ENCODE data around the gene OR6J1. TPM values are rescaled to one million over a fixed set of nuclear protein-coding genes. Genes with fewer than 3 reads are reported as not detected.

Gene OR6J1
- total RNA-seq, 1 experiment from 2014 or later = 0.18 TPM

- Histone ChIP-seq H3K36me3 (ENCODE audit: control insufficient read depth, insufficient read depth, low read length) (no peaks in the 10 kb centered on the region), H3K27me3 (replicated peaks; ENCODE audit: control insufficient read depth, insufficient read depth, low read length) (no peaks in the 10 kb centered on the region), H3K9me3 (peaks cover 10% of the 10 kb centered on the region; the same call in 1 of the 2 replicates), H3K4me3 (ENCODE audit: low read depth, low read length) (no peak overlapping the region), H3K4me1 (no peaks in the 10 kb centered on the region)
- Mint-ChIP-seq H3K4me1 (ENCODE audit: low read depth, unreplicated experiment) (no peaks in the 10 kb centered on the region), H3K4me3 (ENCODE audit: unreplicated experiment) (no peak overlapping the region), H3K27me3 (ENCODE audit: insufficient read depth, unreplicated experiment) (no peaks in the 10 kb centered on the region), H3K9me3 (ENCODE audit: unreplicated experiment) (peaks cover 34% of the 10 kb centered on the region), H3K27ac (ENCODE audit: unreplicated experiment) (no peak overlapping the region), H3K36me3 (ENCODE audit: insufficient read depth, unreplicated experiment) (no peaks in the 10 kb centered on the region)
- ChIA-PET CTCF (no interaction called here), POLR2A (no interaction called here)
- no peak for TF ChIP-seq CTCF (IDR thresholded peaks at IDR 0.05; ENCODE audit: insufficient read depth in 1 of 2, low read depth in 1 of 2, low read length in 1 of 2, severe bottlenecking in 1 of 2, unreplicated experiment in 1 of 2)
- no TSS peak for BruUV-seq (replicated peaks)
- intact Hi-C loops (cut with micrococcal nuclease; ENCODE audit: unreplicated experiment) = no loop called here
- DNase-seq = no peak
Measured at GRCh38 chr14:22629361-22629760, 14.8 kb downstream of the OR6J1 start.

- no peaks in the 10 kb centered on the region for H3K4me1 ChIP-seq
- no peaks in the 10 kb centered on the region for H3K27me3 ChIP-seq (replicated peaks; ENCODE audit: control insufficient read depth, insufficient read depth, low read length)
- H3K4me3 ChIP-seq (ENCODE audit: low read depth, low read length) = no peak overlapping the region
- Mint-ChIP-seq H3K9me3 (ENCODE audit: unreplicated experiment) (peaks cover 26% of the 10 kb centered on the region), H3K27ac (ENCODE audit: unreplicated experiment) (no peak overlapping the region), H3K27me3 (ENCODE audit: insufficient read depth, unreplicated experiment) (no peaks in the 10 kb centered on the region), H3K4me1 (ENCODE audit: low read depth, unreplicated experiment) (no peaks in the 10 kb centered on the region), H3K4me3 (ENCODE audit: unreplicated experiment) (no peak overlapping the region), H3K36me3 (ENCODE audit: insufficient read depth, unreplicated experiment) (no peaks in the 10 kb centered on the region)
- POLR2A ChIA-PET = no interaction called here
- DNase-seq = no peak
- no peak for TF ChIP-seq CTCF (IDR thresholded peaks at IDR 0.05; ENCODE audit: insufficient read depth in 1 of 2, low read depth in 1 of 2, low read length in 1 of 2, severe bottlenecking in 1 of 2, unreplicated experiment in 1 of 2)
- BruUV-seq (replicated peaks) = no TSS peak
- intact Hi-C loops (cut with micrococcal nuclease; ENCODE audit: unreplicated experiment) = no loop called here
- peaks cover 10% of the 10 kb centered on the region; the same call in 1 of the 2 replicates for H3K9me3 ChIP-seq
- CTCF ChIA-PET = no interaction called here
- H3K36me3 ChIP-seq (ENCODE audit: control insufficient read depth, insufficient read depth, low read length) = no peaks in the 10 kb centered on the region
Measured at GRCh38 chr14:22627506-22628263, 16.5 kb downstream of the OR6J1 start.

GRCh38 chr14:22626590-22626989 is 17.6 kb downstream of the OR6J1 start:
- Histone ChIP-seq H3K4me3 (ENCODE audit: low read depth, low read length) (no peak overlapping the region), H3K4me1 (no peaks in the 10 kb centered on the region), H3K36me3 (ENCODE audit: control insufficient read depth, insufficient read depth, low read length) (no peaks in the 10 kb centered on the region), H3K9me3 (peaks cover 10% of the 10 kb centered on the region; the same call in 1 of the 2 replicates), H3K27me3 (replicated peaks; ENCODE audit: control insufficient read depth, insufficient read depth, low read length) (no peaks in the 10 kb centered on the region)
- intact Hi-C loops (cut with micrococcal nuclease; ENCODE audit: unreplicated experiment) = no loop called here
- POLR2A ChIA-PET = no interaction called here
- Mint-ChIP-seq H3K27me3 (ENCODE audit: insufficient read depth, unreplicated experiment) (no peaks in the 10 kb centered on the region), H3K9me3 (ENCODE audit: unreplicated experiment) (peaks cover 20% of the 10 kb centered on the region), H3K36me3 (ENCODE audit: insufficient read depth, unreplicated experiment) (no peaks in the 10 kb centered on the region), H3K4me3 (ENCODE audit: unreplicated experiment) (no peak overlapping the region), H3K27ac (ENCODE audit: unreplicated experiment) (no peak overlapping the region), H3K4me1 (ENCODE audit: low read depth, unreplicated experiment) (no peaks in the 10 kb centered on the region)
- CTCF ChIA-PET = no interaction called here
- TF ChIP-seq CTCF (IDR thresholded peaks at IDR 0.05; ENCODE audit: insufficient read depth in 1 of 2, low read depth in 1 of 2, low read length in 1 of 2, severe bottlenecking in 1 of 2, unreplicated experiment in 1 of 2) = no peak
- DNase-seq = no peak
- BruUV-seq (replicated peaks) = no TSS peak

All from Caco-2 (cell line).